HepG2 (cell line): ENCODE measurements around the gene AHSP. TPM values are rescaled to one million over a fixed set of nuclear protein-coding genes. Genes with fewer than 3 reads are reported as not detected.

Experiments
- ATAC-seq: fragments of 200-7000 bp; cut with Tn5 transposase; 3 replicates; pipeline ENCODE4 v1.9.1; 2020; ENCODE audit warnings: mild to moderate bottlenecking, moderate library complexity
- BruUV-seq: library from RNA; stranded (reverse); fragments of 400-500 nt; replicated peaks from 2 replicates; lab custom pipeline; 2021; lab: Mats Ljungman, UMichigan
- CTCF ChIA-PET: fragments of 300-600 bp; formaldehyde crosslinking; extraction: SDS; loops from one replicate; lab custom pipeline; 2021; ENCODE audit warnings: low total read pairs, inconsistent platforms, low intra/inter-chr PET ratio; lab: Yijun Ruan, JAX
- POLR2A ChIA-PET: fragments of 350-600 bp; sonication (Branson Sonifier 250); formaldehyde crosslinking; loops from one replicate; lab custom pipeline; 2020; ENCODE audit warnings: antibody characterized with exemption, inconsistent platforms; lab: Yijun Ruan, JAX
- DNase-seq: peaks from one replicate; pipeline ENCODE4 v3.0.0-alpha.2; 2015; ENCODE audit warnings: low spot score
- FAIRE-seq: peaks from 3 replicates; lab custom pipeline; 2011; peaks lifted over from hg19 to GRCh38; lab: Jason Lieb, UNC
- H2AFZ ChIP-seq: one replicate; pipeline ENCODE4 v1.6.1; 2011; ENCODE audit warnings: low read length, inconsistent platforms
- H3K27ac ChIP-seq: fragments of 300-600 bp; 3 replicates; pipeline ENCODE4 v1.8.0; 2011; ENCODE audit warnings: mixed run types, mild to moderate bottlenecking, mixed read lengths, low read length, inconsistent platforms; ENCODE audit not compliant: insufficient read depth; ENCODE audit errors: extremely low read length
- H3K27me3 ChIP-seq, 2 experiments: fragments of 200-600 bp in 1 of 2; 2 replicates in 1 of 2; 3 replicates in 1 of 2; pipeline versions ENCODE4 v1.6.0 to v1.8.0; 2011; ENCODE audit warnings: low read length in 2 of 2, mild to moderate bottlenecking in 2 of 2, moderate library complexity in 2 of 2, inconsistent platforms in 1 of 2; ENCODE audit not compliant: insufficient read depth in 2 of 2, control insufficient read depth in 1 of 2
- H3K36me3 ChIP-seq, 2 experiments: fragments of 200-600 bp in 1 of 2; replicated peaks in 1 of 2; 2 replicates in 1 of 2; 3 replicates in 1 of 2; pipeline versions ENCODE4 v1.5.1 to v1.8.0; 2011; ENCODE audit warnings: low read length in 2 of 2, inconsistent platforms in 1 of 2; ENCODE audit not compliant: insufficient read depth in 2 of 2, control insufficient read depth in 1 of 2
- H3K4me1 ChIP-seq: 2 replicates; pipeline ENCODE4 v1.5.1; 2012; ENCODE audit warnings: low read length, inconsistent platforms; ENCODE audit not compliant: insufficient read depth
- H3K4me2 ChIP-seq: 2 replicates; pipeline ENCODE4 v1.6.0; 2011; ENCODE audit warnings: low read depth, low read length, inconsistent platforms
- H3K4me3 ChIP-seq, 3 experiments: fragments of 200-600 bp in 1 of 3; sonication (generic), shearing (Covaris generic) in 1 of 3; replicated peaks in 1 of 3; 2 replicates each; pipeline ENCODE4 v1.5.1; 2011 to 2016; ENCODE audit warnings: low read length in 3 of 3, inconsistent platforms in 2 of 3, low read depth in 2 of 3, mild to moderate bottlenecking in 2 of 3, control low read depth in 1 of 3, mixed read lengths in 1 of 3; ENCODE audit not compliant: insufficient read depth in 1 of 3
- H3K79me2 ChIP-seq: one replicate; pipeline ENCODE4 v1.6.1; 2011; ENCODE audit warnings: low read length, inconsistent platforms; ENCODE audit not compliant: insufficient read depth
- H3K9ac ChIP-seq: 2 replicates; pipeline ENCODE4 v1.6.0; 2011; ENCODE audit warnings: mild to moderate bottlenecking, low read depth, low read length, inconsistent platforms; ENCODE audit not compliant: insufficient read depth
- H3K9me3 ChIP-seq: 2 replicates; pipeline ENCODE4 v1.5.1; 2012; ENCODE audit warnings: mild to moderate bottlenecking, low read length
- H4K20me1 ChIP-seq: 2 replicates; pipeline ENCODE4 v1.6.0; 2011; ENCODE audit warnings: inconsistent platforms, mild to moderate bottlenecking, low read length, moderate library complexity; ENCODE audit not compliant: insufficient read depth
- RFX3 ChIP-seq: IDR thresholded peaks from 2 replicates; pipeline ENCODE4 v1.6.1; 2016; ENCODE audit warnings: missing biosample characterization, missing genetic modification reagents
- STAG1 ChIP-seq: sonication (generic); formaldehyde crosslinking; IDR thresholded peaks from 2 replicates; pipeline ENCODE4 v1.4.0; 2020; ENCODE audit warnings: missing genetic modification reagents
- ZNF33B ChIP-seq: sonication (generic); formaldehyde crosslinking; IDR thresholded peaks from 2 replicates; pipeline ENCODE4 v1.5.1; 2020; ENCODE audit warnings: mild to moderate bottlenecking, missing genetic modification reagents
- ZSCAN30 ChIP-seq: sonication (generic); formaldehyde crosslinking; IDR thresholded peaks from 2 replicates; pipeline ENCODE4 v1.5.0; 2020; ENCODE audit warnings: mild to moderate bottlenecking, missing genetic modification reagents
- WGBS: methylation state at CpG from one replicate; pipeline ENCODE4 v1.1.6; 2017; ENCODE audit warnings: low lambda C conversion rate; 5-methylcytosine and 5-hydroxymethylcytosine counted together
- in situ Hi-C: cut with HindIII; loops from 2 replicates; pipeline ENCODE4 v1.10.0; 2017; ENCODE audit warnings: low pct_unique_long_range_greater_than_20kb; ENCODE audit not compliant: extremely low pct_ligation_motif_present
- intact Hi-C: fragments of 100-400 bp; cut with micrococcal nuclease; formaldehyde crosslinking; loops from one replicate; pipeline ENCODE4 v1.10.0; 2022; ENCODE audit not compliant: unreplicated experiment
- polyA plus RNA-seq, 8 experiments: library from polyadenylated mRNA; depleted of rRNA in 3 of 8; stranded (reverse) in 7 of 8; unstranded in 1 of 8; fragments of >200 nt; fragmentation: Illumina TruSeq in 4 of 8; extraction: Trizol in 4 of 8; gene quantifications; 2 replicates each; pipeline versions ENCODE4 v1.2.1 to v1.2.3, GENCODE V29; 2011 to 2016; ENCODE audit warnings: low read depth in 4 of 8, missing spikeins in 1 of 8, mixed read lengths in 1 of 8; ENCODE audit not compliant: insufficient read depth in 1 of 8
- total RNA-seq, 5 experiments: library from RNA; depleted of rRNA; stranded (reverse); fragments of >200 nt; fragmentation: Illumina TruSeq; extraction: Trizol; gene quantifications; 2 replicates each; pipeline ENCODE4 v1.2.3, GENCODE V29; 2016; ENCODE audit warnings: low read depth in 1 of 5
- TF ChIP-seq, protein P1 (sequence below): IDR thresholded peaks from 2 replicates; pipeline ENCODE4 v1.6.1; 2012; ENCODE audit warnings: low read length, improper control_type of control experiment
- TF ChIP-seq, protein P2 (sequence below): sonication (generic); formaldehyde crosslinking; IDR thresholded peaks from 2 replicates; pipeline ENCODE4 v1.4.0; 2020; ENCODE audit warnings: missing genetic modification reagents
- TF ChIP-seq, protein P3 (sequence below): sonication (generic); formaldehyde crosslinking; conservative IDR thresholded peaks from 2 replicates; pipeline ENCODE4 v1.4.0; 2020; ENCODE audit warnings: mild to moderate bottlenecking, missing genetic modification reagents, moderate library complexity

Gene AHSP
- total and polyA plus RNA-seq, 2 of the 13 experiments (the other 11 are each of a cell fraction or from before 2014, with no cell fraction given) = not detected

DNA sequence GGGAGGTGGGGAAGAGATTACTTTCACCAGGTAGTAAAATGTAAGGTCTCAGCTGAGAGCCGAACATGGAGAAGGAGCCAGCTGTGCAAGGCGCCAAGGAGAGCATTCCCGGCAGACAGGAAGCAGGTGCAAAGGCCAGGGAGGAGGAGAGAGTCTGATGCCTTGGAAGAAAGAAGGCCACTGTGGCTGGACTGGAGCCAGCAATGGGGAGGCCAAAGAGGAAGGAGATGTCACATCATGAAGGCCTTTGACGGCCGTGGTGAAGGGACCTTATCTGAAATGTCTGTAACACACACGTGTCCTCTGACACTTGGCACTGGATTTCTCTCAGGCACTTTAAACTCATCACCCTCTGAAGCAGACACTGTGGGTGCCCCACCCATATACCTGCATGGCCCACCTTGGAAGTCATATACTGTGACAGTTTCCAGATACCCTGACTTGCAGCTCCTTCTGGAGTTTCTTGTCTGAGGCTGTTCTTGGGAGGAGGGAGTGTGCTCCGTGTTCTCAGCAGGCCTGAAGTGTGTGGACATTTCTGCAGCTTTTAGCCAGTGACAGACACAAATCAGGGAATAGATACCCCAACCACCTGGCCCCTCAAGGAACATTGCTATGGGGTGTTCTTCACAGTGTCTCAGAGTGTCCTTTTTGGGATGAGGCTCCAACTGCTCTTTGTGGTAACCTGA, 46.7 kb upstream of the AHSP start:
- intact Hi-C loops (no loop called here), in situ Hi-C loops (no loop called here)
- no peak overlapping the region for H2AFZ ChIP-seq
- H3K27me3 ChIP-seq = peaks cover 0 to 21% of the 10 kb centered on the region in 2 experiments; a peak in 4 of 5 replicates
- ATAC-seq (no peak), FAIRE-seq (no peak), DNase-seq (no peak)
- BruUV-seq = no TSS peak
- H3K9ac ChIP-seq = no peak overlapping the region
- no peaks in the 10 kb centered on the region for H3K9me3 ChIP-seq
- no peak overlapping the region for H3K27ac ChIP-seq
- 22% methylated on average over 7 of the region's 7 CpGs for WGBS
- H3K79me2 ChIP-seq = no peaks in the 10 kb centered on the region
- no peak overlapping the region for H3K4me3 ChIP-seq
- H3K4me1 ChIP-seq = peaks cover 67% of the 10 kb centered on the region
- ChIA-PET CTCF (no interaction called here), POLR2A (no interaction called here)
- H4K20me1 ChIP-seq = no peaks in the 10 kb centered on the region
- H3K4me2 ChIP-seq = no peak overlapping the region
- no peaks in the 10 kb centered on the region for H3K36me3 ChIP-seq
- TF ChIP-seq, protein P1, sequence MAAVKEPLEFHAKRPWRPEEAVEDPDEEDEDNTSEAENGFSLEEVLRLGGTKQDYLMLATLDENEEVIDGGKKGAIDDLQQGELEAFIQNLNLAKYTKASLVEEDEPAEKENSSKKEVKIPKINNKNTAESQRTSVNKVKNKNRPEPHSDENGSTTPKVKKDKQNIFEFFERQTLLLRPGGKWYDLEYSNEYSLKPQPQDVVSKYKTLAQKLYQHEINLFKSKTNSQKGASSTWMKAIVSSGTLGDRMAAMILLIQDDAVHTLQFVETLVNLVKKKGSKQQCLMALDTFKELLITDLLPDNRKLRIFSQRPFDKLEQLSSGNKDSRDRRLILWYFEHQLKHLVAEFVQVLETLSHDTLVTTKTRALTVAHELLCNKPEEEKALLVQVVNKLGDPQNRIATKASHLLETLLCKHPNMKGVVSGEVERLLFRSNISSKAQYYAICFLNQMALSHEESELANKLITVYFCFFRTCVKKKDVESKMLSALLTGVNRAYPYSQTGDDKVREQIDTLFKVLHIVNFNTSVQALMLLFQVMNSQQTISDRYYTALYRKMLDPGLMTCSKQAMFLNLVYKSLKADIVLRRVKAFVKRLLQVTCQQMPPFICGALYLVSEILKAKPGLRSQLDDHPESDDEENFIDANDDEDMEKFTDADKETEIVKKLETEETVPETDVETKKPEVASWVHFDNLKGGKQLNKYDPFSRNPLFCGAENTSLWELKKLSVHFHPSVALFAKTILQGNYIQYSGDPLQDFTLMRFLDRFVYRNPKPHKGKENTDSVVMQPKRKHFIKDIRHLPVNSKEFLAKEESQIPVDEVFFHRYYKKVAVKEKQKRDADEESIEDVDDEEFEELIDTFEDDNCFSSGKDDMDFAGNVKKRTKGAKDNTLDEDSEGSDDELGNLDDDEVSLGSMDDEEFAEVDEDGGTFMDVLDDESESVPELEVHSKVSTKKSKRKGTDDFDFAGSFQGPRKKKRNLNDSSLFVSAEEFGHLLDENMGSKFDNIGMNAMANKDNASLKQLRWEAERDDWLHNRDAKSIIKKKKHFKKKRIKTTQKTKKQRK = no peak
- TF ChIP-seq ZNF33B (no peak), ZSCAN30 (CRISPR knock-in tag) (no peak), STAG1 (CRISPR knock-in tag) (no peak), RFX3 (CRISPR knock-in tag) (no peak)
- TF ChIP-seq, protein P2, sequence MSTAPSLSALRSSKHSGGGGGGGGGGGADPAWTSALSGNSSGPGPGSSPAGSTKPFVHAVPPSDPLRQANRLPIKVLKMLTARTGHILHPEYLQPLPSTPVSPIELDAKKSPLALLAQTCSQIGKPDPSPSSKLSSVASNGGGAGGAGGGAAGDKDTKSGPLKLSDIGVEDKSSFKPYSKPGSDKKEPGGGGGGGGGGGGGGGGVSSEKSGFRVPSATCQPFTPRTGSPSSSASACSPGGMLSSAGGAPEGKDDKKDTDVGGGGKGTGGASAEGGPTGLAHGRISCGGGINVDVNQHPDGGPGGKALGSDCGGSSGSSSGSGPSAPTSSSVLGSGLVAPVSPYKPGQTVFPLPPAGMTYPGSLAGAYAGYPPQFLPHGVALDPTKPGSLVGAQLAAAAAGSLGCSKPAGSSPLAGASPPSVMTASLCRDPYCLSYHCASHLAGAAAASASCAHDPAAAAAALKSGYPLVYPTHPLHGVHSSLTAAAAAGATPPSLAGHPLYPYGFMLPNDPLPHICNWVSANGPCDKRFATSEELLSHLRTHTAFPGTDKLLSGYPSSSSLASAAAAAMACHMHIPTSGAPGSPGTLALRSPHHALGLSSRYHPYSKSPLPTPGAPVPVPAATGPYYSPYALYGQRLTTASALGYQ = no peak
- TF ChIP-seq, protein P3, sequence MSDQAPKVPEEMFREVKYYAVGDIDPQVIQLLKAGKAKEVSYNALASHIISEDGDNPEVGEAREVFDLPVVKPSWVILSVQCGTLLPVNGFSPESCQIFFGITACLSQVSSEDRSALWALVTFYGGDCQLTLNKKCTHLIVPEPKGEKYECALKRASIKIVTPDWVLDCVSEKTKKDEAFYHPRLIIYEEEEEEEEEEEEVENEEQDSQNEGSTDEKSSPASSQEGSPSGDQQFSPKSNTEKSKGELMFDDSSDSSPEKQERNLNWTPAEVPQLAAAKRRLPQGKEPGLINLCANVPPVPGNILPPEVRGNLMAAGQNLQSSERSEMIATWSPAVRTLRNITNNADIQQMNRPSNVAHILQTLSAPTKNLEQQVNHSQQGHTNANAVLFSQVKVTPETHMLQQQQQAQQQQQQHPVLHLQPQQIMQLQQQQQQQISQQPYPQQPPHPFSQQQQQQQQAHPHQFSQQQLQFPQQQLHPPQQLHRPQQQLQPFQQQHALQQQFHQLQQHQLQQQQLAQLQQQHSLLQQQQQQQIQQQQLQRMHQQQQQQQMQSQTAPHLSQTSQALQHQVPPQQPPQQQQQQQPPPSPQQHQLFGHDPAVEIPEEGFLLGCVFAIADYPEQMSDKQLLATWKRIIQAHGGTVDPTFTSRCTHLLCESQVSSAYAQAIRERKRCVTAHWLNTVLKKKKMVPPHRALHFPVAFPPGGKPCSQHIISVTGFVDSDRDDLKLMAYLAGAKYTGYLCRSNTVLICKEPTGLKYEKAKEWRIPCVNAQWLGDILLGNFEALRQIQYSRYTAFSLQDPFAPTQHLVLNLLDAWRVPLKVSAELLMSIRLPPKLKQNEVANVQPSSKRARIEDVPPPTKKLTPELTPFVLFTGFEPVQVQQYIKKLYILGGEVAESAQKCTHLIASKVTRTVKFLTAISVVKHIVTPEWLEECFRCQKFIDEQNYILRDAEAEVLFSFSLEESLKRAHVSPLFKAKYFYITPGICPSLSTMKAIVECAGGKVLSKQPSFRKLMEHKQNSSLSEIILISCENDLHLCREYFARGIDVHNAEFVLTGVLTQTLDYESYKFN (CRISPR knock-in tag) = no peak
